GM12875 (cell line): Measurements from ENCODE around the gene MYO15A.

Source experiments
- H3K4me3 ChIP-seq: one replicate; pipeline ENCODE4 v1.5.1; 2011; ENCODE audit warnings: low read depth, low read length, control low read depth
- TF ChIP-seq, protein P1 (sequence below): IDR thresholded peaks from 2 replicates; pipeline ENCODE4 v1.5.1; 2011; ENCODE audit warnings: low read depth, mild to moderate bottlenecking, control low read depth, inconsistent platforms, low read length, moderate library complexity, borderline replicate concordance; ENCODE audit not compliant: insufficient read depth

The MYO15A gene

DNA sequence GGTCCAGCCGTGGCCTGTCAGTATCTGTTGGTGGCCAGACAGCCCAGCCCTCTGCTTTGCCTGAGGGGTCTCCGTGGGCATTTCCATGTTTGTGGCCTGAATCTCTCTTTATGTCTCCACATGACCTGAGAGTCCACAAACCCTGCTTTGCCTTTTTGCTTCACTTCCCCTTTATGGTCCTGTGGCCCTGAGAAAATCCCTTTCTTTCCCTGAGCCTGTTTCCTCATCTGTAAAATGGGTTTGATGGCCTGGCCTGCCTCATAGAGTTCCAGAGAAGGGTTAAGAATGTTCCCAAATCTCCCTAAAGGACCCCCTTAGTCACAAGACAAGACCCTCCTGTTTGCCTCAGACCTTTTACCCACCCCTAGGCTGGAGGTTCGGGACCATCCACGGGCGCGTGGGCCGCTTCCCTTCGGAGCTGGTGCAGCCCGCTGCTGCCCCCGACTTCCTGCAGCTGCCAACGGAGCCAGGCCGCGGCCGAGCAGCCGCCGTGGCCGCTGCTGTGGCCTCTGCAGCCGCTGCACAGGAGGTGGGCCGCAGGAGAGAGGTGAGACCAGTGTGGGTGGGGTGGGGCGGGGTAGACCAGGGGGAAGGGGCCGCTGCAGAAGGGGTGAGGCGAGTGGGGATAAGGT, 48.9 kb downstream of the MYO15A start:
- H3K4me3 ChIP-seq = no peak overlapping the region

GRCh38 chr17:18158022-18158600, 49.6 kb downstream of the MYO15A start:
- H3K4me3 ChIP-seq = peak overlapping the region; percentile 49
- TF ChIP-seq, protein P1, sequence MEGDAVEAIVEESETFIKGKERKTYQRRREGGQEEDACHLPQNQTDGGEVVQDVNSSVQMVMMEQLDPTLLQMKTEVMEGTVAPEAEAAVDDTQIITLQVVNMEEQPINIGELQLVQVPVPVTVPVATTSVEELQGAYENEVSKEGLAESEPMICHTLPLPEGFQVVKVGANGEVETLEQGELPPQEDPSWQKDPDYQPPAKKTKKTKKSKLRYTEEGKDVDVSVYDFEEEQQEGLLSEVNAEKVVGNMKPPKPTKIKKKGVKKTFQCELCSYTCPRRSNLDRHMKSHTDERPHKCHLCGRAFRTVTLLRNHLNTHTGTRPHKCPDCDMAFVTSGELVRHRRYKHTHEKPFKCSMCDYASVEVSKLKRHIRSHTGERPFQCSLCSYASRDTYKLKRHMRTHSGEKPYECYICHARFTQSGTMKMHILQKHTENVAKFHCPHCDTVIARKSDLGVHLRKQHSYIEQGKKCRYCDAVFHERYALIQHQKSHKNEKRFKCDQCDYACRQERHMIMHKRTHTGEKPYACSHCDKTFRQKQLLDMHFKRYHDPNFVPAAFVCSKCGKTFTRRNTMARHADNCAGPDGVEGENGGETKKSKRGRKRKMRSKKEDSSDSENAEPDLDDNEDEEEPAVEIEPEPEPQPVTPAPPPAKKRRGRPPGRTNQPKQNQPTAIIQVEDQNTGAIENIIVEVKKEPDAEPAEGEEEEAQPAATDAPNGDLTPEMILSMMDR = no peak

More for the DNA sequence above, 48.9 kb downstream of the MYO15A start:
- TF ChIP-seq, protein P1 = no peak

DNA sequence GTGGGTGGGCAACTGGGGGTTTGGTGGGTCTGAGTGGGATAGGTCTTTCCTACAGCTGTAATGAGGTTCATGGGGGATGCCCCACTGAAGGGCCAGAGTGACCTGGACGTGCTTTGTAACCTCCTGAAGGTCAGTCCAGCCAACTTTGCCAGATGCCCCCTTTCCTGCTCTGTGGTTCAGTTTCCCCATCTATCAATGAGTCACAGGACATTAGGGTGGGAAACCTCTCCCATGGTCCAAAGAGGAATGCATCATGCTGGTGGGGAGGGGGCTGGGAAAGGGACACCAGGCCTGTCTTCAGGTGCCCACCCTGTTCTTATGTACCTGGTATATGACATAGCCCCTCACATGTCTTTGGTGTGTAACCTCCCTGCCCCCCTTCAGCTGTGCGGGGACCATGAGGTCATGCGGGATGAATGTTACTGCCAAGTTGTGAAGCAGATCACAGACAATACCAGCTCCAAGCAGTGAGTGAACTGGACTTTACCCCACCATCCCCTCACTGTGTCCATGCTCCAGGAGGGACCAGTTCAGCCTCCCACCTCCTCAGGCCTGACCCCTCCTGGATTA, 51.1 kb downstream of the MYO15A start:
- TF ChIP-seq, protein P1 = no peak
- no peak overlapping the region for H3K4me3 ChIP-seq

GRCh38 chr17:18160128-18160856, 51.7 kb downstream of the MYO15A start:
- no peak overlapping the region for H3K4me3 ChIP-seq
- TF ChIP-seq, protein P1 = no peak

- no peak overlapping the region for H3K4me3 ChIP-seq
- TF ChIP-seq, protein P1 = no peak
Observed at GRCh38 chr17:18161207-18162145, 52.9 kb downstream of the MYO15A start.

GRCh38 chr17:18163547-18163946, 55.0 kb downstream of the MYO15A start:
- TF ChIP-seq, protein P1 = no peak
- no peak overlapping the region for H3K4me3 ChIP-seq
